ENCODE results near the gene HM13. TPM values are rescaled to one million over a fixed set of nuclear protein-coding genes. Genes with fewer than 3 reads are reported as not detected.

HM13 gene
- total and polyA plus RNA-seq, 2 of the 13 experiments (the other 11 are each of a cell fraction or from before 2014, with no cell fraction given): 118 to 243 TPM

GRCh38 chr20:31514154-31515071, at the start of gene HM13 (continued):
- TF ChIP-seq PBX2 (CRISPR knock-in tag; IDR thresholded peaks at IDR 0.05): no peak
- peak; percentile 81 for TF ChIP-seq ZNF335 (CRISPR knock-in tag; IDR thresholded peaks at IDR 0.05)
- peak; percentile 90 for TF ChIP-seq ARNTL (CRISPR knock-in tag; IDR thresholded peaks at IDR 0.05)
- TF ChIP-seq TRIM24 (CRISPR knock-in tag; IDR thresholded peaks at IDR 0.05): no peak
- peak; percentile 97 for TF ChIP-seq ZNF616 (CRISPR knock-in tag; IDR thresholded peaks at IDR 0.05; ENCODE audit: low read depth)
- peak; percentile 82; the same call in 1 of the 2 replicates for TF ChIP-seq ZBTB25 (CRISPR knock-in tag; IDR thresholded peaks at IDR 0.05)
- TF ChIP-seq MED1 (CRISPR knock-in tag; IDR thresholded peaks at IDR 0.05): peak; percentile 87
- TF ChIP-seq RBM22 (optimal IDR thresholded peaks at IDR 0.05; ENCODE audit: low read length): peak; percentile 68
- peak; percentile 84 for TF ChIP-seq GABPA (IDR thresholded peaks at IDR 0.05; ENCODE audit: low read depth, low read length)
- peak; percentile 89 for TF ChIP-seq GABPA (CRISPR knock-in tag; IDR thresholded peaks at IDR 0.05; ENCODE audit: low read depth)
- peak; percentile 97 for TF ChIP-seq NRL (CRISPR knock-in tag; IDR thresholded peaks at IDR 0.05; ENCODE audit: borderline replicate concordance)
- TF ChIP-seq ISX (CRISPR knock-in tag; conservative IDR thresholded peaks at IDR 0.05): peak; percentile 97
- TF ChIP-seq ZFY (CRISPR knock-in tag; IDR thresholded peaks at IDR 0.05): peak; percentile 99
- peak; percentile 99 for TF ChIP-seq ZIK1 (CRISPR knock-in tag; IDR thresholded peaks at IDR 0.05; ENCODE audit: borderline replicate concordance, low read depth)
- no peak for TF ChIP-seq SYNCRIP (IDR thresholded peaks at IDR 0.05; ENCODE audit: insufficient read depth, low read depth, low read length)
- peak; percentile 94 for TF ChIP-seq CTCF (CRISPR knock-in tag; IDR thresholded peaks at IDR 0.05)
- TF ChIP-seq POLR2G (IDR thresholded peaks at IDR 0.05; ENCODE audit: low read depth, low read length): peak; percentile 98
- TF ChIP-seq ZNF850 (CRISPR knock-in tag; conservative IDR thresholded peaks at IDR 0.05): no peak
- TF ChIP-seq ZNF207 (IDR thresholded peaks at IDR 0.05; ENCODE audit: borderline replicate concordance): no peak
- no peak for TF ChIP-seq ZBTB1 (CRISPR knock-in tag; IDR thresholded peaks at IDR 0.05; ENCODE audit: borderline replicate concordance)
- no peak; the same call in 1 of the 2 replicates for TF ChIP-seq ZNF383 (CRISPR knock-in tag; IDR thresholded peaks at IDR 0.05; ENCODE audit: borderline replicate concordance)
- peak; percentile 98 for TF ChIP-seq ZNF546 (CRISPR knock-in tag; conservative IDR thresholded peaks at IDR 0.05)
- no peak for TF ChIP-seq ZNF644 (CRISPR knock-in tag; IDR thresholded peaks at IDR 0.05; ENCODE audit: low read depth)
- TF ChIP-seq CAMTA2 (CRISPR knock-in tag; IDR thresholded peaks at IDR 0.05; ENCODE audit: borderline replicate concordance): no peak
- 0 out of 2 replicates have a peak, but pooled peaks have one; percentile 57 for TF ChIP-seq HOXA9 (CRISPR knock-in tag; IDR thresholded peaks at IDR 0.05; ENCODE audit: borderline replicate concordance)

Measured in HepG2 (cell line).